Mesendoderm (in vitro differentiated cells): ENCODE results near the gene DZIP1.

ENCODE experiments used
- DNase-seq: peaks from one replicate; pipeline ENCODE4 v3.0.0; 2013
- H2AK5ac ChIP-seq: 2 replicates; pipeline ENCODE4 v1.6.1; 2013; ENCODE audit warnings: low read length, inconsistent platforms
- H2BK120ac ChIP-seq: 2 replicates; pipeline ENCODE4 v1.6.1; 2013; ENCODE audit warnings: low read depth, mild to moderate bottlenecking, low read length, moderate library complexity, mixed read lengths
- H2BK15ac ChIP-seq: replicated peaks from 2 replicates; pipeline ENCODE4 v1.6.1; 2013; ENCODE audit warnings: low read depth, mild to moderate bottlenecking, moderate library complexity
- H2BK5ac ChIP-seq: 2 replicates; pipeline ENCODE4 v1.6.1; 2013; ENCODE audit warnings: low read length, inconsistent platforms
- H3K18ac ChIP-seq: 2 replicates; pipeline ENCODE4 v1.6.1; 2013; ENCODE audit warnings: mild to moderate bottlenecking, low read length, mixed read lengths
- H3K23ac ChIP-seq: one replicate; pipeline ENCODE4 v1.6.1; 2013; ENCODE audit warnings: low read length
- H3K27ac ChIP-seq: 2 replicates; pipeline ENCODE4 v1.5.1; 2013; ENCODE audit warnings: low read depth, mild to moderate bottlenecking, inconsistent platforms, low read length, moderate library complexity
- H3K27me3 ChIP-seq: 2 replicates; pipeline ENCODE4 v1.6.1; 2013; ENCODE audit warnings: low read length, control low read depth, mild to moderate bottlenecking, inconsistent platforms; ENCODE audit not compliant: insufficient read depth, poor library complexity
- H3K36me3 ChIP-seq: 2 replicates; pipeline ENCODE4 v1.6.1; 2013; ENCODE audit warnings: low read length, inconsistent platforms; ENCODE audit not compliant: control insufficient read depth, insufficient read depth
- H3K4ac ChIP-seq: one replicate; pipeline ENCODE4 v1.6.1; 2013; ENCODE audit warnings: low read depth, mild to moderate bottlenecking, low read length, moderate library complexity
- H3K4me1 ChIP-seq: 2 replicates; pipeline ENCODE4 v1.6.1; 2013; ENCODE audit warnings: low read depth, low read length, inconsistent platforms; ENCODE audit not compliant: control insufficient read depth
- H3K4me2 ChIP-seq: 2 replicates; pipeline ENCODE4 v1.6.1; 2013; ENCODE audit warnings: low read length
- H3K4me3 ChIP-seq: 2 replicates; pipeline ENCODE4 v1.5.1; 2013; ENCODE audit warnings: mild to moderate bottlenecking, low read length
- H3K56ac ChIP-seq: one replicate; pipeline ENCODE4 v1.6.1; 2013; ENCODE audit warnings: low read length
- H3K79me1 ChIP-seq: 2 replicates; pipeline ENCODE4 v1.6.1; 2013; ENCODE audit warnings: low read length, inconsistent platforms
- H3K79me2 ChIP-seq: 2 replicates; pipeline ENCODE4 v1.6.1; 2013; ENCODE audit warnings: mild to moderate bottlenecking, low read length; ENCODE audit not compliant: control insufficient read depth, insufficient read depth
- H3K9ac ChIP-seq: 2 replicates; pipeline ENCODE4 v1.6.1; 2013; ENCODE audit warnings: low read length, inconsistent platforms
- H4K5ac ChIP-seq: one replicate; pipeline ENCODE4 v1.6.1; 2013; ENCODE audit warnings: low read length
- H4K8ac ChIP-seq: one replicate; pipeline ENCODE4 v1.6.1; 2013; ENCODE audit warnings: low read depth, mild to moderate bottlenecking, control low read depth, low read length, moderate library complexity
- WGBS: extraction: QIAGEN DNeasy Blood & Tissue Kit; methylation state at CpG from one replicate; pipeline ENCODE4 v1.1.7; 2013; ENCODE audit warnings: low lambda C conversion rate, missing lambda C conversion rate; ENCODE audit not compliant: insufficient coverage; ENCODE audit errors: extremely low coverage; 5-methylcytosine and 5-hydroxymethylcytosine counted together

DZIP1 gene

DNA sequence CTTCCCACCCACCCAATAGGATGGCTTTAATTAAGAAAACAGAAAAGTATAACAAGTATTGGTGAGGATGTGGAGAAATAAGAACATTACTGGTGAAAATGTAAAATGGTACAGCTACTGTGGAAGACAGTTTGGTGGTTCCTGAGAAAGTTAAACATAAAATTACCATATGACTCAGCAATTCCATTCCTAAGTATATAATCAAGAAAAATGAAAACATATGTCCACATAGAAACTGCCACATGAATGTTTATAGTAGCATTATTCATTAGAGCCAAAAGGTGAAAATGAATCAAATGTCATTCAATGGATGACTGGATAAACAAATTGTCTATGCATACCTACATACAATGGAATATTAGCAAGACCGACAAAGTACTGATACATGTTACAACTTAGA is 16.9 kb downstream of the DZIP1 start:
- Histone ChIP-seq H3K18ac (no peak overlapping the region), H3K4me3 (no peak overlapping the region), H3K36me3 (peaks cover 1% of the 10 kb centered on the region), H2AK5ac (no peak overlapping the region), H4K8ac (no peak overlapping the region), H2BK5ac (no peak overlapping the region), H3K79me1 (no peaks in the 10 kb centered on the region), H2BK15ac (no peak overlapping the region), H3K27me3 (no peaks in the 10 kb centered on the region), H3K4me2 (no peak overlapping the region), H3K23ac (no peak overlapping the region), H3K56ac (no peak overlapping the region), H3K27ac (no peak overlapping the region), H3K4ac (no peak overlapping the region), H3K9ac (no peak overlapping the region), H4K5ac (no peak overlapping the region), H3K79me2 (no peaks in the 10 kb centered on the region), H3K4me1 (no peaks in the 10 kb centered on the region), H2BK120ac (no peak overlapping the region)
- no CpG with 5 or more reads among the region's 1 CpG for WGBS
- no peak for DNase-seq

DNA sequence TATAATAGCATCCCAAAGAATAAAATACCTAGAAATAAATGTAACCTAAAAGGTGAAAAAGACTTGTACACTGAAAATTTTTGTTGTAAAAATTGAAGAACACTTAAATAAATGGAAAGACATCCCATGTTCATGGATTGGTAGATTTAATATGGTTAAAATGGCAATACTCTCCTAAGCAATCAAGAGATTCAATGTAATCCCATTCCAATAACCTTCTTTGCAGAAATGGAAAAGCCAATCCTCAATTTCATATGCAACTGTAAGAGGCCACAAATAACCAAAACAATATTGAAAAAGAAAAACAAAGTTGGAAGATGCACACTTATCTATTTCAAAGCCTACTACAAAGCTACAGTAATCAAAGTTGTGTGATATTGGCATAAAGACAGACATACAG is 17.7 kb downstream of the DZIP1 start:
- no peaks in the 10 kb centered on the region for H3K4me1 ChIP-seq
- H4K5ac ChIP-seq, result no peak overlapping the region
- no peak overlapping the region for H3K27ac ChIP-seq
- H3K4me2 ChIP-seq, result no peak overlapping the region
- H2BK120ac ChIP-seq, result no peak overlapping the region
- H3K56ac ChIP-seq, result no peak overlapping the region
- no peak overlapping the region for H3K4ac ChIP-seq
- H4K8ac ChIP-seq, result no peak overlapping the region
- H3K23ac ChIP-seq, result no peak overlapping the region
- no peaks in the 10 kb centered on the region for H3K27me3 ChIP-seq
- no peak overlapping the region for H2BK15ac ChIP-seq
- no peak for DNase-seq
- H3K9ac ChIP-seq, result no peak overlapping the region
- H3K4me3 ChIP-seq, result no peak overlapping the region
- no peak overlapping the region for H3K18ac ChIP-seq
- H2BK5ac ChIP-seq, result no peak overlapping the region
- H3K36me3 ChIP-seq, result peaks cover 3% of the 10 kb centered on the region
- H2AK5ac ChIP-seq, result no peak overlapping the region
- H3K79me2 ChIP-seq, result no peaks in the 10 kb centered on the region
- no peaks in the 10 kb centered on the region for H3K79me1 ChIP-seq

DNA sequence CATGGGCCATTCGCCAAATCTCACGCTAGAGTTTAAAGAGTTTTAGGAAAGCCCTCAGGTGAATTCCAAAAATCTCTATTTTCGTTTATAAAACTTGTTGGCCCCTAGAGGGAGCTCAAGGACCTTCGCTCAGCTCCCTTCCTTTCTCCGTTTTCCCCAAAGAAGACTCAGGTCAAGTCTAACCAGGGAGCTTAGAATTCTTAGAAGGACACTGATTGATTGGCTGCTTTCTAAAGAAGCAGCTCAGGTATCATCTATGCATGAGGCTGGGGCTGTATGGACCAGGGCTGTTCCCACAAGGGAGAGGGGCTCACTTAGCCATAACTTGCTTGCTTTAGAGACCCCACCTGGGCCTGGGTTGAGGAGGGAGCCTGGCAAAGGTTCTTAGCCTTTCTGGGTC is 20.5 kb downstream of the DZIP1 start:
- Histone ChIP-seq H3K23ac (no peak overlapping the region), H3K4me3 (no peak overlapping the region), H2AK5ac (no peak overlapping the region), H3K79me1 (no peaks in the 10 kb centered on the region), H3K27ac (no peak overlapping the region), H3K4ac (no peak overlapping the region), H3K79me2 (no peaks in the 10 kb centered on the region), H4K5ac (no peak overlapping the region), H3K36me3 (peaks cover 6% of the 10 kb centered on the region), H4K8ac (no peak overlapping the region), H3K4me2 (no peak overlapping the region), H2BK120ac (no peak overlapping the region), H2BK5ac (no peak overlapping the region), H3K9ac (no peak overlapping the region), H3K56ac (peak overlapping the region; percentile 28), H3K18ac (no peak overlapping the region), H3K27me3 (no peaks in the 10 kb centered on the region), H3K4me1 (no peaks in the 10 kb centered on the region), H2BK15ac (no peak overlapping the region)
- WGBS, result no CpG with 5 or more reads among the region's 5 CpGs
- DNase-seq, result peak; percentile 82

DNA sequence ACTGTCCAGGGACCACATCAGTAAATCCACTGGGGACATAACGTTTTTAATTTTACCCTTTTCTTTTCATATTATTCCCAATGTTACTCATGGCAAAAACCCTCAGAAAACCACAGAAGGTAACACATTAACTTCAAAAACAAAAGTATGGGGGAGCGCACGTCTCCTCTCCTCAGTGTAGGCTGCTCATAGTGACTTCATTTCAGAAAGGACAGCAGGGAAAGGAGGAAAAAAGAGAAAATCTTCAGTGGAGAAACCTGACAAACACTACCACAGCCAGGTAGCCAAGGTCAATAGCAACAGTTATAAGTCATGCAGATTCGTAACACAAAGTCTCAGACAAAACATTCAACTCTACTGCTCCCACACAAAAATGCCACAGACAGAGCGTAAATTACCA is 21.4 kb downstream of the DZIP1 start:
- no peak overlapping the region for H2BK15ac ChIP-seq
- no peak overlapping the region for H2BK5ac ChIP-seq
- no peak overlapping the region for H3K27ac ChIP-seq
- H3K23ac ChIP-seq, result no peak overlapping the region
- H4K8ac ChIP-seq, result no peak overlapping the region
- H3K36me3 ChIP-seq, result peaks cover 6% of the 10 kb centered on the region
- H3K79me1 ChIP-seq, result no peaks in the 10 kb centered on the region
- no peak overlapping the region for H3K18ac ChIP-seq
- H3K4me2 ChIP-seq, result no peak overlapping the region
- H2AK5ac ChIP-seq, result no peak overlapping the region
- H3K9ac ChIP-seq, result no peak overlapping the region
- no peaks in the 10 kb centered on the region for H3K4me1 ChIP-seq
- H3K27me3 ChIP-seq, result no peaks in the 10 kb centered on the region
- WGBS, result no CpG with 5 or more reads among the region's 5 CpGs
- H3K4me3 ChIP-seq, result no peak overlapping the region
- no peaks in the 10 kb centered on the region for H3K79me2 ChIP-seq
- no peak overlapping the region for H3K56ac ChIP-seq
- DNase-seq, result no peak
- no peak overlapping the region for H3K4ac ChIP-seq
- H2BK120ac ChIP-seq, result no peak overlapping the region
- no peak overlapping the region for H4K5ac ChIP-seq

DNA sequence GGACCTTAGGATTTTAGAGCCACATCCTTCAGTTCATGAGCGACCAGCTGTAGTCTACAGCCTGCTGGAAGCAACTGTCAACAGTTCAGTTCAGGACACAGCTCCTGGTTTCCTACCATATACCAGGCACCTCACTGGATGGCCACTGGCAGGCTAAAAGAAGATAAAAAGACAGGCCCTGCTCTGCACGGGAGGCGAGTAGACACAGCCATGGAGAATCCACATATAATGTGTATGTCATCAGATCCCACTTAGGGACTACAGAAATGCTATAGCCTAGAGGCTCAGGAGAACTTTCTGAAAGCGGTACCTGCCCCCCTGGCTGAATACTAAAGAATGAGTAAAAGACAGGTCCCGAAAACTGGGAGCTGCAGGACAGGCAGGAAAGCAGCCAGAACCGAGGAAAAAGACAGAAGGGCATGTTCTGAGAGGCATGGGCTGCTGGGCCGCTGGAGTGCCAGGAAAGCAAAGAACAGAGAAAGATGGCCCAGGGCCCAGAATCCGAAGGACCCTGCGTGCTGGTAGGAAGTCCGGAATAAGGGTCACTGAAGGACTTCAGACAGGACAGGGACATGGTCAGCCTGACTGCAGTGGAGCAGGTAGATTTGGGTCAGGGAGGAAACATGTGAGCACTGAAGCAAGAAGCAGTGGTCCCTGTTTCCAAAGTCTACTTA is 23.5 kb downstream of the DZIP1 start:
- no peak overlapping the region for H3K18ac ChIP-seq
- no CpG with 5 or more reads among the region's 10 CpGs for WGBS
- no peak overlapping the region for H3K4ac ChIP-seq
- H3K4me1 ChIP-seq, result no peaks in the 10 kb centered on the region
- no peak overlapping the region for H3K9ac ChIP-seq
- no peak overlapping the region for H2BK5ac ChIP-seq
- H3K23ac ChIP-seq, result no peak overlapping the region
- no peaks in the 10 kb centered on the region for H3K79me2 ChIP-seq
- no peak for DNase-seq
- H2AK5ac ChIP-seq, result no peak overlapping the region
- H3K27ac ChIP-seq, result no peak overlapping the region
- H2BK15ac ChIP-seq, result no peak overlapping the region
- no peak overlapping the region for H3K4me2 ChIP-seq
- no peaks in the 10 kb centered on the region for H3K27me3 ChIP-seq
- H4K8ac ChIP-seq, result no peak overlapping the region
- H4K5ac ChIP-seq, result no peak overlapping the region
- no peak overlapping the region for H3K4me3 ChIP-seq
- no peak overlapping the region for H3K56ac ChIP-seq
- peaks cover 9% of the 10 kb centered on the region for H3K36me3 ChIP-seq
- no peak overlapping the region for H2BK120ac ChIP-seq
- no peaks in the 10 kb centered on the region for H3K79me1 ChIP-seq
